ENCODE data around the gene ACTA2.

Gene ACTA2

GRCh38 chr10:88994019-88994418, 41.4 kb upstream of the ACTA2 start:
- in situ Hi-C loops (cut with MboI; ENCODE audit: low sequenced_read_pairs, unreplicated experiment) = no loop called here
- DNase-seq (ENCODE audit: low spot score) = peak; percentile 24
- TF ChIP-seq CTCF (IDR thresholded peaks at IDR 0.05; ENCODE audit: borderline replicate concordance, control extremely low read depth, extremely low read depth, insufficient read depth, missing control alignments) = no peak

GRCh38 chr10:88992921-88993524, 40.5 kb upstream of the ACTA2 start:
- no peak for TF ChIP-seq CTCF (IDR thresholded peaks at IDR 0.05; ENCODE audit: borderline replicate concordance, control extremely low read depth, extremely low read depth, insufficient read depth, missing control alignments)
- in situ Hi-C loops (cut with MboI; ENCODE audit: low sequenced_read_pairs, unreplicated experiment) = no loop called here
- DNase-seq (ENCODE audit: low spot score) = no peak

DNA sequence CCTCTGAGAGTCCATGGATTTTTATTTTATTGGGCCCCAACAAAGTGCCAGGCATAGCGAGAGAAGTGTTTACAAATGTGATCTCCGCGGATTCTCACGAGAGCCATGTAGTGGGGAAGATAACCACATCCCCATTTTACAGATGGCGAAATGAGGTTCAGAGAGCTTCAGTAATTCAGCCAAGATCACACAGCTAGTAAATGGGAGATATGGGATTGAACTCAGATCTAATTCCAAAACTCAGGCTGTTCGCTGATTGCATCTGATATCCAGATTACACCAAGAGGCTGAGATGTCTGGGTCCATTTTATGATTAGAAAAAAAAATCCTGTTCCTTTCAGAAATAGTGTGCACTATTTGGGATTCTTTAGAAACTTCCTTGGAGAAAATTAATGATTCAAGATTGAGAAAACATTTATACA, 39.3 kb upstream of the ACTA2 start:
- DNase-seq (ENCODE audit: low spot score) = peak; percentile 51
- in situ Hi-C loops (cut with MboI; ENCODE audit: low sequenced_read_pairs, unreplicated experiment) = no loop called here

DNA sequence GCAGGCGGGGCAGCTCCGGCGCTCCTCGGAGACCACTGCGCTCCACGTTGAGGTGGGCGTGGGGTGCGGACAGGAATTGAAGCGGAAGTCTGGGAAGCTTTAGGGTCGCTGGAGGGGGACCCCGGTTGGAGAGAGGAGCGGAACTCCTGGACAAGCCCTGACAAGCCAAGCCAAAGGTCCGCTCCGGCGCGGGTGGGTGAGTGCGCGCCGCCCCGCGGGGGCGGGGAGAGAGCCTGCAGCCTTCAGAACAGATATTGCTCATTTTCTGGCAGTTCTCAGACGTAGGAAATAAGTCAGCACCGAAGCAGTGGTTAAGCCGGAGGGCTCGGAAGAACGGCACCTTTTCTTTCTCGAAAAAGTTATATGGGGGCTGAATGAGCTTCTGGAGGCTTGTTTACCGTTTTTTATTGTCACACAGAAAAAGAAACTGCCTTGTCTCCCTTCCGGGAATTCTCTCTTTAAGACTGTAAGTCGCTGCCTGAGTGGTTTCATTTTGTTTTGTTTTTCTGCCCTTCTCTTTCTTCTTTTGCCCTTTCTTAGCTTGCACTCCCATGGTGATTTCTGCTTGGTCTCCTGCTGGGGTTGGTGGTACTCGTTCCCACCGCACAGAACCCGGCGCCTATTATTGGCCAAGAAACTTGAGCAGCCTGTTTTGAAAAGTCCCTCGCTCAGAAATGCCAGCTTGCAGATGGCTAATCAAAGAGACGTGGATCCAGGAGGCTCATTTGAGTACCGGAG, 38.8 kb upstream of the ACTA2 start:
- peak; percentile 71 for DNase-seq (ENCODE audit: low spot score)
- no peak for TF ChIP-seq CTCF (IDR thresholded peaks at IDR 0.05; ENCODE audit: borderline replicate concordance, control extremely low read depth, extremely low read depth, insufficient read depth, missing control alignments)
- in situ Hi-C loops (cut with MboI; ENCODE audit: low sequenced_read_pairs, unreplicated experiment) = no loop called here

More for the DNA sequence above, 39.3 kb upstream of the ACTA2 start:
- no peak for TF ChIP-seq CTCF (IDR thresholded peaks at IDR 0.05; ENCODE audit: borderline replicate concordance, control extremely low read depth, extremely low read depth, insufficient read depth, missing control alignments)

GRCh38 chr10:88990384-88991160, 38.0 kb upstream of the ACTA2 start, which contains the start of gene FAS:
TSS of gene FAS (plus strand) at chr10:88990798. CDS start at chr10:88990877, 79 bp downstream.
- peak; percentile 75 for DNase-seq (ENCODE audit: low spot score)
- in situ Hi-C loops (cut with MboI; ENCODE audit: low sequenced_read_pairs, unreplicated experiment) = no loop called here
- no peak for TF ChIP-seq CTCF (IDR thresholded peaks at IDR 0.05; ENCODE audit: borderline replicate concordance, control extremely low read depth, extremely low read depth, insufficient read depth, missing control alignments)

- TF ChIP-seq CTCF (IDR thresholded peaks at IDR 0.05; ENCODE audit: borderline replicate concordance, control extremely low read depth, extremely low read depth, insufficient read depth, missing control alignments) = no peak
- no peak for DNase-seq (ENCODE audit: low spot score)
- in situ Hi-C loops (cut with MboI; ENCODE audit: low sequenced_read_pairs, unreplicated experiment) = no loop called here
Observed at GRCh38 chr10:88989824-88990383, 37.3 kb upstream of the ACTA2 start.
